Ishikawa (cell line): ENCODE measurements around the gene EPHB1.

ENCODE experiments used
- CEBPB ChIP-seq: IDR thresholded peaks from 2 replicates; pipeline ENCODE4 v1.6.1; 2012
- CREB1 ChIP-seq: IDR thresholded peaks from 2 replicates; pipeline ENCODE4 v1.6.1; 2012; ENCODE audit warnings: low read depth
- EGR1 ChIP-seq: IDR thresholded peaks from 2 replicates; pipeline ENCODE4 v1.6.1; 2012
- EP300 ChIP-seq: IDR thresholded peaks from 2 replicates; pipeline ENCODE4 v1.6.1; 2012; ENCODE audit warnings: borderline replicate concordance
- FOXM1 ChIP-seq: IDR thresholded peaks from 2 replicates; pipeline ENCODE4 v1.6.1; 2012; ENCODE audit warnings: low read depth, borderline replicate concordance
- MAX ChIP-seq: IDR thresholded peaks from 2 replicates; pipeline ENCODE4 v1.6.1; 2012
- NFIC ChIP-seq: IDR thresholded peaks from 2 replicates; pipeline ENCODE4 v1.6.1; 2012
- RAD21 ChIP-seq: IDR thresholded peaks from 2 replicates; pipeline ENCODE4 v1.6.1; 2012; ENCODE audit warnings: low read depth
- REST ChIP-seq: IDR thresholded peaks from 2 replicates; pipeline ENCODE4 v1.6.1; 2012; ENCODE audit warnings: low read depth, mild to moderate bottlenecking
- TAF1 ChIP-seq: IDR thresholded peaks from 2 replicates; pipeline ENCODE4 v1.6.1; 2012; ENCODE audit warnings: low read depth, mild to moderate bottlenecking
- TCF12 ChIP-seq: IDR thresholded peaks from 2 replicates; pipeline ENCODE4 v1.6.1; 2012; ENCODE audit warnings: low read depth
- TEAD4 ChIP-seq: IDR thresholded peaks from 2 replicates; pipeline ENCODE4 v1.6.1; 2012
- USF1 ChIP-seq: IDR thresholded peaks from 2 replicates; pipeline ENCODE4 v1.6.1; 2012
- YY1 ChIP-seq: IDR thresholded peaks from 2 replicates; pipeline ENCODE4 v1.6.1; 2012; ENCODE audit warnings: low read depth
- ZBTB7A ChIP-seq: IDR thresholded peaks from 2 replicates; pipeline ENCODE4 v1.6.1; 2012; ENCODE audit warnings: low read depth

The EPHB1 gene

GRCh38 chr3:134899786-134900185 lies 104.7 kb downstream of the EPHB1 start:
- TF ChIP-seq TAF1, result no peak
- no peak for TF ChIP-seq ZBTB7A
- no peak for TF ChIP-seq TCF12
- no peak for TF ChIP-seq REST

- TF ChIP-seq CREB1 (no peak), CEBPB (no peak), TEAD4 (no peak), ZBTB7A (no peak)
Observed at GRCh38 chr3:134900482-134900881, 105.4 kb downstream of the EPHB1 start.

GRCh38 chr3:134901461-134901860 lies 106.4 kb downstream of the EPHB1 start:
- no peak for TF ChIP-seq TEAD4
- TF ChIP-seq EGR1, result no peak
- TF ChIP-seq MAX, result no peak
- TF ChIP-seq REST, result no peak
- TF ChIP-seq CEBPB, result no peak
- TF ChIP-seq TCF12, result no peak
- no peak for TF ChIP-seq TAF1
- TF ChIP-seq USF1, result no peak
- TF ChIP-seq FOXM1, result no peak
- TF ChIP-seq YY1, result no peak
- TF ChIP-seq RAD21, result no peak
- TF ChIP-seq EP300, result no peak
- TF ChIP-seq NFIC, result no peak
- TF ChIP-seq ZBTB7A, result no peak
- TF ChIP-seq CREB1, result no peak

GRCh38 chr3:134903837-134904236 lies 108.8 kb downstream of the EPHB1 start:
- TF ChIP-seq REST, result no peak
- no peak for TF ChIP-seq EP300

GRCh38 chr3:134904241-134904771 lies 109.2 kb downstream of the EPHB1 start:
- TF ChIP-seq USF1, result no peak
- TF ChIP-seq NFIC, result no peak
- TF ChIP-seq RAD21, result no peak
- TF ChIP-seq YY1, result no peak
- no peak for TF ChIP-seq TAF1
- TF ChIP-seq REST, result no peak
- TF ChIP-seq CEBPB, result no peak
- no peak for TF ChIP-seq ZBTB7A
- TF ChIP-seq MAX, result no peak
- no peak for TF ChIP-seq TEAD4
